H1 (cell line): ENCODE results near the gene SPAG4. TPM values are rescaled to one million over a fixed set of nuclear protein-coding genes. Genes with fewer than 3 reads are reported as not detected.

Experiments
- CTCF ChIA-PET: fragments of 300-600 bp; sonication (Branson Sonifier 250); formaldehyde crosslinking; loops from one replicate; lab custom pipeline; 2021; ENCODE audit not compliant: partially characterized antibody; lab: Charles Lee
- POLR2A ChIA-PET: fragments of 300-600 bp; sonication (Branson Sonifier 250); formaldehyde crosslinking; loops from one replicate; lab custom pipeline; 2021; ENCODE audit warnings: inconsistent platforms; ENCODE audit not compliant: partially characterized antibody; lab: Charles Lee
- DNase-seq, 2 experiments: peaks; one replicate each; pipeline versions ENCODE4 v3.0.0 to v3.0.0-alpha.2; 2010 to 2022; ENCODE audit warnings: low spot score in 2 of 2, low read depth in 1 of 2, mixed read lengths in 1 of 2
- FAIRE-seq: peaks from 2 replicates; lab custom pipeline; 2011; peaks lifted over from hg19 to GRCh38; lab: Jason Lieb, UNC
- H2AFZ ChIP-seq: 2 replicates; pipeline ENCODE4 v1.8.1; 2012; ENCODE audit warnings: low read length, inconsistent platforms
- H2AK5ac ChIP-seq: 2 replicates; pipeline ENCODE4 v1.6.1; 2013; ENCODE audit warnings: low read depth, low read length
- H2BK120ac ChIP-seq: replicated peaks from 2 replicates; pipeline ENCODE3; 2013; ENCODE audit warnings: low read depth, low read length, inconsistent platforms
- H2BK12ac ChIP-seq: 2 replicates; pipeline ENCODE4 v1.6.1; 2013; ENCODE audit warnings: low read depth, low read length
- H2BK15ac ChIP-seq: 2 replicates; pipeline ENCODE4 v1.6.1; 2013; ENCODE audit warnings: low read length
- H2BK20ac ChIP-seq: 2 replicates; pipeline ENCODE4 v1.6.1; 2013; ENCODE audit warnings: low read length
- H2BK5ac ChIP-seq: 2 replicates; pipeline ENCODE4 v1.6.1; 2013; ENCODE audit warnings: low read depth, low read length
- H3K14ac ChIP-seq: 2 replicates; pipeline ENCODE4 v1.6.1; 2013; ENCODE audit warnings: inconsistent platforms; ENCODE audit not compliant: insufficient read length
- H3K18ac ChIP-seq: 2 replicates; pipeline ENCODE4 v1.6.1; 2013; ENCODE audit warnings: low read length; ENCODE audit errors: extremely low read depth
- H3K23ac ChIP-seq: 2 replicates; pipeline ENCODE4 v1.6.1; 2013; ENCODE audit warnings: inconsistent platforms; ENCODE audit not compliant: insufficient read length
- H3K23me2 ChIP-seq: 2 replicates; pipeline ENCODE4 v1.6.1; 2013; ENCODE audit warnings: low read depth, low read length
- H3K27ac ChIP-seq: 2 replicates; pipeline ENCODE4 v1.6.1; 2011; ENCODE audit warnings: low read depth, low read length, inconsistent platforms
- H3K27me3 ChIP-seq, 4 experiments: replicated peaks in 1 of 4; 1 replicate in 1 of 4; 2 replicates in 3 of 4; pipeline versions ENCODE4 v1.6.1 to v1.8.1; 2011 to 2013; ENCODE audit warnings: low read length in 3 of 4, mild to moderate bottlenecking in 3 of 4, inconsistent platforms in 2 of 4, mixed read lengths in 2 of 4, moderate library complexity in 1 of 4; ENCODE audit not compliant: control insufficient read depth in 3 of 4, insufficient read depth in 3 of 4; ENCODE audit errors: extremely low read depth in 1 of 4
- H3K36me3 ChIP-seq, 4 experiments: 2 replicates each; pipeline versions ENCODE4 v1.6.1 to v1.8.1; 2011 to 2013; ENCODE audit warnings: mild to moderate bottlenecking in 4 of 4, low read length in 3 of 4, moderate library complexity in 2 of 4, control low read depth in 1 of 4, inconsistent platforms in 1 of 4; ENCODE audit not compliant: insufficient read depth in 4 of 4, control insufficient read depth in 2 of 4
- H3K4ac ChIP-seq: replicated peaks from 2 replicates; pipeline ENCODE3; 2013; ENCODE audit warnings: low read length, low read depth, mixed read lengths, inconsistent platforms; ENCODE audit not compliant: insufficient read length
- H3K4me1 ChIP-seq, 4 experiments: replicated peaks in 1 of 4; 1 replicate in 1 of 4; 2 replicates in 3 of 4; pipeline versions ENCODE4 v1.6.1 to v1.8.1; 2011 to 2013; ENCODE audit warnings: low read length in 3 of 4, inconsistent platforms in 2 of 4, mixed read lengths in 1 of 4; ENCODE audit not compliant: insufficient read depth in 4 of 4, control insufficient read depth in 3 of 4
- H3K4me2 ChIP-seq, 2 experiments: 2 replicates each; pipeline versions ENCODE4 v1.6.1 to v1.8.1; 2011 to 2013; ENCODE audit warnings: low read depth in 2 of 2, low read length in 2 of 2, control low read depth in 1 of 2, inconsistent platforms in 1 of 2, mild to moderate bottlenecking in 1 of 2; ENCODE audit not compliant: insufficient read depth in 1 of 2
- H3K4me3 ChIP-seq, 4 experiments: fragments of 200-600, 300-600 bp in 1 of 4; sonication (generic), shearing (Covaris generic), sonication (Bioruptor Twin) in 1 of 4; 2 replicates each; pipeline versions ENCODE4 v1.5.1 to v1.8.1; 2011 to 2016; ENCODE audit warnings: low read length in 4 of 4, low read depth in 3 of 4, control low read depth in 2 of 4, inconsistent platforms in 2 of 4, mild to moderate bottlenecking in 2 of 4, mixed read lengths in 1 of 4, moderate library complexity in 1 of 4; ENCODE audit not compliant: insufficient read depth in 2 of 4; ENCODE audit errors: extremely low read depth in 1 of 4
- H3K56ac ChIP-seq: replicated peaks from 2 replicates; pipeline ENCODE3; 2013; ENCODE audit warnings: low read depth, mild to moderate bottlenecking, mixed read lengths, low read length, inconsistent platforms; ENCODE audit not compliant: insufficient read length
- H3K79me1 ChIP-seq: 2 replicates; pipeline ENCODE4 v1.6.1; 2013; ENCODE audit warnings: low read depth, low read length, control low read depth
- H3K79me2 ChIP-seq, 2 experiments: 2 replicates each; pipeline versions ENCODE4 v1.6.1 to v1.8.1; 2012 to 2013; ENCODE audit warnings: low read length in 2 of 2, mild to moderate bottlenecking in 2 of 2, inconsistent platforms in 1 of 2; ENCODE audit not compliant: insufficient read depth in 2 of 2, control insufficient read depth in 1 of 2
- H3K9ac ChIP-seq, 4 experiments: replicated peaks in 1 of 4; 1 replicate in 1 of 4; 2 replicates in 3 of 4; pipeline versions ENCODE4 v1.6.1 to v1.8.1; 2011 to 2013; ENCODE audit warnings: low read depth in 3 of 4, low read length in 3 of 4, control low read depth in 2 of 4, mild to moderate bottlenecking in 2 of 4, moderate library complexity in 2 of 4, inconsistent platforms in 1 of 4; ENCODE audit errors: extremely low read depth in 1 of 4
- H3K9me3 ChIP-seq, 2 experiments: 2 replicates each; pipeline versions ENCODE4 v1.6.1 to v1.8.1; 2012 to 2013; ENCODE audit warnings: mild to moderate bottlenecking in 2 of 2, moderate library complexity in 2 of 2, control low read depth in 1 of 2, inconsistent platforms in 1 of 2, low read depth in 1 of 2, low read length in 1 of 2, mixed read lengths in 1 of 2; ENCODE audit not compliant: insufficient read depth in 2 of 2
- H4K20me1 ChIP-seq, 2 experiments: replicated peaks in 1 of 2; 2 replicates each; pipeline versions ENCODE3 to v1.8.1; 2011 to 2013; ENCODE audit warnings: inconsistent platforms in 2 of 2, low read length in 2 of 2, mild to moderate bottlenecking in 1 of 2; ENCODE audit not compliant: insufficient read depth in 2 of 2, control insufficient read depth in 1 of 2
- H4K5ac ChIP-seq: 2 replicates; pipeline ENCODE4 v1.6.1; 2013; ENCODE audit warnings: low read length, low read depth, mixed read lengths, inconsistent platforms; ENCODE audit not compliant: insufficient read length
- H4K8ac ChIP-seq: 2 replicates; pipeline ENCODE4 v1.8.0; 2013; ENCODE audit warnings: mild to moderate bottlenecking, moderate library complexity, low read length, inconsistent platforms; ENCODE audit not compliant: insufficient read depth; ENCODE audit errors: extremely low read depth
- H4K91ac ChIP-seq: replicated peaks from 2 replicates; pipeline ENCODE3; 2013; ENCODE audit warnings: low read length, mixed read lengths, inconsistent platforms; ENCODE audit not compliant: insufficient read length
- CHD2 ChIP-seq: IDR thresholded peaks from 2 replicates; pipeline ENCODE4 v1.6.1; 2012; ENCODE audit warnings: low read length, improper control_type of control experiment
- CREB1 ChIP-seq: IDR thresholded peaks from 2 replicates; pipeline ENCODE4 v1.6.1; 2012; ENCODE audit warnings: inconsistent platforms
- CTBP2 ChIP-seq: IDR thresholded peaks from 2 replicates; pipeline ENCODE4 v1.7.0; 2011; ENCODE audit warnings: borderline replicate concordance, mild to moderate bottlenecking, moderate library complexity, mixed read lengths, low read length; ENCODE audit not compliant: insufficient read depth, insufficient read length
- NANOG ChIP-seq: IDR thresholded peaks from 2 replicates; pipeline ENCODE4 v1.6.1; 2011; ENCODE audit warnings: low read length, low read depth, mild to moderate bottlenecking, inconsistent platforms; ENCODE audit not compliant: insufficient read depth, poor library complexity, severe bottlenecking
- NRF1 ChIP-seq: IDR thresholded peaks from 2 replicates; pipeline ENCODE4 v1.6.1; 2011; ENCODE audit warnings: mild to moderate bottlenecking, low read depth, low read length, improper control_type of control experiment
- RAD21 ChIP-seq, 2 experiments: IDR thresholded peaks in 1 of 2; conservative IDR thresholded peaks in 1 of 2; 2 replicates each; pipeline ENCODE4 v1.6.1; 2011; ENCODE audit warnings: low read depth in 2 of 2, low read length in 2 of 2, improper control_type of control experiment in 1 of 2, inconsistent platforms in 1 of 2, mild to moderate bottlenecking in 1 of 2, moderate library complexity in 1 of 2
- SAP30 ChIP-seq: fragments of 300-600 bp; sonication (generic); IDR thresholded peaks from 2 replicates; pipeline ENCODE4 v1.7.1; 2012; ENCODE audit warnings: low read length, moderate library complexity, mild to moderate bottlenecking, inconsistent platforms; ENCODE audit not compliant: insufficient read depth, insufficient replicate concordance
- SP2 ChIP-seq: IDR thresholded peaks from 2 replicates; pipeline ENCODE4 v1.6.1; 2012; ENCODE audit warnings: mild to moderate bottlenecking, low read length, inconsistent platforms
- SP4 ChIP-seq: IDR thresholded peaks from 2 replicates; pipeline ENCODE4 v1.6.1; 2012; ENCODE audit warnings: low read length, inconsistent platforms
- SUZ12 ChIP-seq: fragments of 200-600 bp; sonication (generic); IDR thresholded peaks from 2 replicates; pipeline ENCODE4 v1.6.1; 2012; ENCODE audit warnings: mild to moderate bottlenecking, inconsistent platforms, low read length, moderate library complexity, mixed read lengths
- YY1 ChIP-seq: IDR thresholded peaks from 2 replicates; pipeline ENCODE4 v1.6.1; 2011; ENCODE audit warnings: low read depth, mild to moderate bottlenecking, low read length
- WGBS, 2 experiments: shearing (Covaris generic) in 1 of 2; methylation state at CpG; one replicate each; pipeline versions ENCODE4 v1.1.6 to v1.1.7; 2013 to 2015; ENCODE audit warnings: low lambda C conversion rate in 2 of 2, mixed read lengths in 2 of 2, inconsistent platforms in 1 of 2, low coverage in 1 of 2, missing lambda C conversion rate in 1 of 2; ENCODE audit not compliant: insufficient replicate concordance in 2 of 2, insufficient coverage in 1 of 2, insufficient read length in 1 of 2; ENCODE audit errors: extremely low coverage in 1 of 2, missing lambda C conversion rate in 1 of 2; 5-methylcytosine and 5-hydroxymethylcytosine counted together
- polyA plus RNA-seq, 7 experiments: library from polyadenylated mRNA; depleted of rRNA in 3 of 7; stranded (reverse) in 5 of 7; unstranded in 2 of 7; fragments of >200 nt in 5 of 7; fragments of 200-250 nt in 2 of 7; gene quantifications; 1 replicate in 5 of 7; 2 replicates in 1 of 7; 4 replicates in 1 of 7; pipeline versions ENCODE4 v1.2.1 to v1.2.3, GENCODE V29; 2011 to 2013; ENCODE audit warnings: missing spikeins in 2 of 7, mixed read lengths in 2 of 7
- total RNA-seq: library from RNA; stranded (reverse); fragmentation: NEBNext Ultra II Directional; extraction: Animal tissue kit (Norgen Biotek cat#: 25700); gene quantifications from 2 replicates; pipeline ENCODE4 v1.2.1, GENCODE V29; 2021

The SPAG4 gene
- total and polyA plus RNA-seq, 2 of the 8 experiments (the other 6 are each of a cell fraction or from before 2014, with no cell fraction given): 2.4 to 6.0 TPM

DNA sequence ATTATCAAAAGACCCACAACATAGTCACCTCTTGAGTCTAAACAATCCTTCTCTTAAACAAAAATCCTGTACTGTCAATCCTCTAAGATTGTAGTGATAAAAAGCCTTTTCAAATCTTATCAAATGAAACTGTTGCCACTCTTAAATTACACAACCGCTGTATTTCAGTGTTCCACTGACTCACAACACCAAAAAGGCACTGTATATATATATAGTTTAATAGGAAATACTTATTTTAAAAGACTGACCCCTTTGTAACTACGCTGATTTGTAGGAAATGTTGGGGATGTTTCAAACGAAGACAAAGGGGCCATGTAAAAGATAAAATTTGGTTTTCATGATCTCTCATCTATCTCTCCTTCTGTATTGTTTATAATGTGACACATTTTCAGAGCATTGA lies 35.0 kb downstream of the SPAG4 start:
- Histone ChIP-seq H3K4ac (no peak overlapping the region), H3K23me2 (no peaks in the 10 kb centered on the region), H3K9ac (no peak overlapping the region), H2BK120ac (no peak overlapping the region), H2AFZ (no peak overlapping the region), H3K36me3 (peaks cover 10 to 51% (median 25%) of the 10 kb centered on the region in 4 experiments; a peak in 7 of 8 replicates), H3K18ac (no peak overlapping the region), H3K4me3 (no peak overlapping the region), H3K27ac (no peak overlapping the region), H3K79me1 (peaks cover 20% of the 10 kb centered on the region), H2BK5ac (no peak overlapping the region), H2BK15ac (no peak overlapping the region), H3K4me1 (peaks cover 0 to 2% (median 0%) of the 10 kb centered on the region in 4 experiments; a peak in 1 of 7 replicates), H3K27me3 (no peaks in the 10 kb centered on the region), H3K79me2 (peaks cover 34 to 96% of the 10 kb centered on the region in 2 experiments), H4K8ac (no peak overlapping the region), H3K9me3 (no peaks in the 10 kb centered on the region), H2BK20ac (no peak overlapping the region), H3K14ac (no peak overlapping the region), H2BK12ac (no peak overlapping the region), H3K56ac (no peak overlapping the region), H4K5ac (no peak overlapping the region), H2AK5ac (no peak overlapping the region), H4K91ac (no peak overlapping the region), H3K4me2 (no peak overlapping the region), H3K23ac (no peak overlapping the region), H4K20me1 (peaks cover 25 to 33% of the 10 kb centered on the region in 2 experiments)
- POLR2A ChIA-PET: interaction anchor here (8.0 kb wide), 1 partner anchor 14 kb away, joined by 49 read pairs; the partner anchor contains the start of genes CPNE1 and RBM12
- CTCF ChIA-PET: no interaction called here
- whole genome bisulfite sequencing, 2 experiments: 93% methylated on average over 3 of the region's 3 CpGs; no CpG with 5 or more reads in 1 of the 2 experiments
- no peak for DNase-seq
- FAIRE-seq: no peak
- TF ChIP-seq CREB1 (no peak), SP4 (no peak), SUZ12 (no peak), SP2 (no peak), SAP30 (no peak), RAD21 (IDR thresholded peaks at IDR 0.05 in 1 of 2, conservative IDR thresholded peaks at IDR 0.05 in 1 of 2; ENCODE audit: low read depth in 2 of 2, low read length in 2 of 2) (no peak), CTBP2 (no peak), NRF1 (no peak), CHD2 (no peak), YY1 (no peak), NANOG (no peak)
